Activated CD8-positive, alpha-beta T cell treated with anti-CD3 and anti-CD28 coated beads, Interleukin-2, amount 10 ng/mL, durations not matched to agents 7 days and 5 days (primary cell): ENCODE data around the gene C2orf68. TPM values are rescaled to one million over a fixed set of nuclear protein-coding genes. Genes with fewer than 3 reads are reported as not detected.
"Not testable (repeated sequence)": the region's sequence is repeated elsewhere in the genome, so short reads cannot be mapped to it uniquely, and the experiment has no call there.

Experiments
- ATAC-seq: fragments of 150-1000 bp; cut with Tn5 transposase; one replicate; pipeline ENCODE4 v1.10.0; 2021; ENCODE audit warnings: moderate library complexity
- CTCF ChIA-PET: fragments of 350-600 bp; sonication (Branson Sonifier 250); formaldehyde crosslinking; loops from one replicate; lab custom pipeline; 2021; ENCODE audit warnings: antibody characterized with exemption; lab: Charles Lee
- POLR2A ChIA-PET: fragments of 350-600 bp; sonication (Branson Sonifier 250); formaldehyde crosslinking; loops from one replicate; lab custom pipeline; 2021; ENCODE audit warnings: antibody characterized with exemption; lab: Charles Lee
- DNase-seq: peaks from one replicate; pipeline ENCODE4 v3.0.0-alpha.2; 2020
- H3K27ac Mint-ChIP-seq: one replicate; pipeline ENCODE4 v1.8.0; 2021; ENCODE audit warnings: mild to moderate bottlenecking, mixed read lengths
- H3K27me3 Mint-ChIP-seq: one replicate; pipeline ENCODE4 v1.8.0; 2021; ENCODE audit warnings: low read depth, mixed read lengths
- H3K36me3 Mint-ChIP-seq: one replicate; pipeline ENCODE4 v1.8.0; 2021; ENCODE audit warnings: low read depth, mixed read lengths
- H3K4me1 Mint-ChIP-seq: one replicate; pipeline ENCODE4 v1.8.0; 2021; ENCODE audit warnings: low read depth, mixed read lengths
- H3K4me3 Mint-ChIP-seq: one replicate; pipeline ENCODE4 v1.8.0; 2021; ENCODE audit warnings: mild to moderate bottlenecking, mixed read lengths
- H3K9me3 Mint-ChIP-seq: one replicate; pipeline ENCODE4 v1.8.0; 2022; ENCODE audit warnings: mixed read lengths; ENCODE audit not compliant: insufficient read depth
- total RNA-seq, 2 experiments: library from RNA; stranded (reverse); gene quantifications; one replicate each; pipeline ENCODE4 v1.2.3, GENCODE V29; 2021

Gene C2orf68
- total RNA-seq, 2 experiments from 2014 or later, result 38.9 to 43.4 TPM

GRCh38 chr2:85560403-85560726 is 51.5 kb downstream of the C2orf68 start:
- not testable (repeated sequence) for H3K9me3 Mint-ChIP-seq, ATAC-seq, DNase-seq, H3K27me3 Mint-ChIP-seq
- Mint-ChIP-seq H3K4me1 (peaks cover 38% of the 10 kb centered on the region), H3K27ac (peak overlapping the region; percentile 99), H3K4me3 (peak overlapping the region; percentile 99), H3K36me3 (peaks cover 12% of the 10 kb centered on the region)
- POLR2A ChIA-PET, result interaction anchor here (0.7 to 2.1 kb wide), 10 partner anchors 10 to 1193 kb away, joined by 3 to 13 read pairs (median 4); partner anchors contain the start of genes MAT2A, RNF181, SH2D6 and VAMP5
- CTCF ChIA-PET, result interaction anchor here (0.6 to 4.9 kb wide), 6 partner anchors 9 to 260 kb away, joined by 3 to 32 read pairs (median 3); partner anchors contain the start of gene SH2D6

GRCh38 chr2:85558160-85558559 is 53.7 kb downstream of the C2orf68 start:
- POLR2A ChIA-PET, result interaction anchor here (2.0 kb wide), 1 partner anchor 19 kb away, joined by 7 read pairs; the partner anchor contains the start of gene MAT2A
- no peak overlapping the region for H3K4me3 Mint-ChIP-seq
- peaks cover 19% of the 10 kb centered on the region for H3K36me3 Mint-ChIP-seq
- peaks cover 31% of the 10 kb centered on the region for H3K4me1 Mint-ChIP-seq
- H3K9me3 Mint-ChIP-seq, result no peaks in the 10 kb centered on the region
- H3K27me3 Mint-ChIP-seq, result no peaks in the 10 kb centered on the region
- DNase-seq (no peak), ATAC-seq (no peak)
- no peak overlapping the region for H3K27ac Mint-ChIP-seq
- CTCF ChIA-PET, result interaction anchor here (4.9 kb wide), 1 partner anchor 138 kb away, joined by 28 read pairs; the partner anchor contains the start of gene SH2D6

GRCh38 chr2:85557130-85557529 is 54.7 kb downstream of the C2orf68 start:
- peaks cover 27% of the 10 kb centered on the region for H3K36me3 Mint-ChIP-seq
- POLR2A ChIA-PET, result interaction anchor here (0.6 to 3.8 kb wide), 5 partner anchors 11 to 1229 kb away, joined by 3 to 13 read pairs (median 5); partner anchors contain the start of gene MAT2A

More at GRCh38 chr2:85557130-85557529, 54.7 kb downstream of the C2orf68 start:
- CTCF ChIA-PET, result interaction anchor here (0.8 to 2.7 kb wide), 7 partner anchors 12 to 257 kb away, joined by 3 to 22 read pairs (median 3); no protein-coding TSS in a partner anchor
- DNase-seq (no peak), ATAC-seq (no peak)
- H3K4me3 Mint-ChIP-seq, result no peak overlapping the region
- no peaks in the 10 kb centered on the region for H3K27me3 Mint-ChIP-seq
- no peak overlapping the region for H3K27ac Mint-ChIP-seq
- peaks cover 31% of the 10 kb centered on the region for H3K4me1 Mint-ChIP-seq
- no peaks in the 10 kb centered on the region for H3K9me3 Mint-ChIP-seq

Other genes starting within 250 kb of the C2orf68 start
- gene CAPG, start 201.7 kb downstream of the C2orf68 start, total RNA-seq, result 100 to 1,000 TPM; 282 to 288 TPM
- under 1 TPM; 0.61 to 0.73 TPM for gene SH2D6, start 193.4 kb downstream of the C2orf68 start, total RNA-seq
- 100 to 1,000 TPM; 264 to 273 TPM for gene MAT2A, start 72.9 kb downstream of the C2orf68 start, total RNA-seq
- gene GGCX, start 50.6 kb downstream of the C2orf68 start, total RNA-seq, result 10 to 100 TPM; 18.9 to 20.0 TPM
- 100 to 1,000 TPM; 141 to 148 TPM for gene VAMP8, start 34.5 kb downstream of the C2orf68 start, total RNA-seq
- 10 to 100 TPM; 72.0 to 74.4 TPM for gene VAMP5, start 27.6 kb downstream of the C2orf68 start, total RNA-seq
- gene RNF181, start 16.3 kb downstream of the C2orf68 start, total RNA-seq, result 100 to 1,000 TPM in 1 of 2 experiments, 10 to 100 TPM in 1; 91.0 to 104 TPM
- 1 to 10 TPM; 1.7 to 1.9 TPM for gene TMEM150A, start 9.4 kb downstream of the C2orf68 start, total RNA-seq
- gene USP39, start 4.1 kb upstream of the C2orf68 start, total RNA-seq, result 10 to 100 TPM; 81.3 to 82.4 TPM
- not detected for gene SFTPB, start 56.1 kb upstream of the C2orf68 start, total RNA-seq
- 100 to 1,000 TPM; 136 to 143 TPM for gene GNLY, start 82.3 kb upstream of the C2orf68 start, total RNA-seq
- under 1 TPM; 0.11 to 0.13 TPM for gene ATOH8, start 141.9 kb upstream of the C2orf68 start, total RNA-seq